AG10803 (cell line): ENCODE data around the gene PRKCB.

ENCODE experiments used
- DNase-seq: peaks from one replicate; pipeline ENCODE4 v3.0.0; 2010; ENCODE audit warnings: low read depth
- H3K4me3 ChIP-seq: 2 replicates; pipeline ENCODE4 v1.5.1; 2011; ENCODE audit warnings: mild to moderate bottlenecking, low read length, control low read depth
- CTCF ChIP-seq: conservative IDR thresholded peaks from 2 replicates; pipeline ENCODE4 v1.5.1; 2011; ENCODE audit warnings: mild to moderate bottlenecking, low read length, control low read depth, inconsistent platforms

PRKCB gene

GRCh38 chr16:24070851-24071250, 235.1 kb downstream of the PRKCB start:
- peak; percentile 3 for DNase-seq
- peak; percentile 34 for TF ChIP-seq CTCF
- H3K4me3 ChIP-seq = no peak overlapping the region

GRCh38 chr16:24071666-24072360, 236.0 kb downstream of the PRKCB start:
- H3K4me3 ChIP-seq = no peak overlapping the region
- TF ChIP-seq CTCF = no peak
- no peak for DNase-seq

- H3K4me3 ChIP-seq = no peak overlapping the region
- TF ChIP-seq CTCF = no peak
- no peak for DNase-seq
Observed at GRCh38 chr16:24073321-24073720, 237.5 kb downstream of the PRKCB start.

GRCh38 chr16:24074574-24074973, 238.8 kb downstream of the PRKCB start:
- no peak for DNase-seq
- H3K4me3 ChIP-seq = no peak overlapping the region
- no peak for TF ChIP-seq CTCF

- H3K4me3 ChIP-seq = no peak overlapping the region
- DNase-seq = no peak
- TF ChIP-seq CTCF = no peak
Observed at GRCh38 chr16:24075302-24075701, 239.5 kb downstream of the PRKCB start.

GRCh38 chr16:24075931-24076716, 240.3 kb downstream of the PRKCB start:
- TF ChIP-seq CTCF = no peak
- H3K4me3 ChIP-seq = no peak overlapping the region
- no peak for DNase-seq

GRCh38 chr16:24077292-24077691, 241.5 kb downstream of the PRKCB start:
- no peak for TF ChIP-seq CTCF
- H3K4me3 ChIP-seq = no peak overlapping the region
- no peak for DNase-seq
